ENCODE measurements around the gene DOCK10.

Gene DOCK10

GRCh38 chr2:224930990-224931389 is 111.3 kb downstream of the DOCK10 start:
- no peak for FAIRE-seq
- DNase-seq (ENCODE audit: insufficient read length, low spot score), result no peak
- peak; percentile 2 for TF ChIP-seq CTCF (IDR thresholded peaks at IDR 0.05; ENCODE audit: insufficient read depth, missing control alignments)

GRCh38 chr2:224930124-224930523 is 112.1 kb downstream of the DOCK10 start:
- DNase-seq (ENCODE audit: insufficient read length, low spot score) (no peak), FAIRE-seq (no peak)
- no peak for TF ChIP-seq CTCF (IDR thresholded peaks at IDR 0.05; ENCODE audit: insufficient read depth, missing control alignments)

- no peak for TF ChIP-seq CTCF (IDR thresholded peaks at IDR 0.05; ENCODE audit: insufficient read depth, missing control alignments)
- no peak for DNase-seq (ENCODE audit: insufficient read length, low spot score)
- no peak for FAIRE-seq
These were observed 112.8 kb downstream of the DOCK10 start for GRCh38 chr2:224929512-224929911.

- FAIRE-seq, result no peak
- DNase-seq (ENCODE audit: insufficient read length, low spot score), result no peak
- no peak for TF ChIP-seq CTCF (IDR thresholded peaks at IDR 0.05; ENCODE audit: insufficient read depth, missing control alignments)
These were observed 114.6 kb downstream of the DOCK10 start for GRCh38 chr2:224927646-224928173.

- DNase-seq (ENCODE audit: insufficient read length, low spot score), result no peak
- FAIRE-seq, result no peak
- no peak for TF ChIP-seq CTCF (IDR thresholded peaks at IDR 0.05; ENCODE audit: insufficient read depth, missing control alignments)
These were observed 115.3 kb downstream of the DOCK10 start for GRCh38 chr2:224927011-224927410.

- DNase-seq (ENCODE audit: insufficient read length, low spot score) (no peak), FAIRE-seq (no peak)
- no peak for TF ChIP-seq CTCF (IDR thresholded peaks at IDR 0.05; ENCODE audit: insufficient read depth, missing control alignments)
These were observed 116.5 kb downstream of the DOCK10 start for GRCh38 chr2:224925810-224926100.

GRCh38 chr2:224925061-224925809 is 117.0 kb downstream of the DOCK10 start:
- TF ChIP-seq CTCF (IDR thresholded peaks at IDR 0.05; ENCODE audit: insufficient read depth, missing control alignments), result no peak
- FAIRE-seq, result no peak
- DNase-seq (ENCODE audit: insufficient read length, low spot score), result no peak

Measured in D721Med (cell line).